Panc1 (cell line): ENCODE measurements around the gene CSF2RB. TPM values are rescaled to one million over a fixed set of nuclear protein-coding genes. Genes with fewer than 3 reads are reported as not detected.

Source experiments
- ATAC-seq: fragments of 200-7000 bp; cut with Tn5 transposase; 2 replicates; pipeline ENCODE4 v1.9.1; 2020; ENCODE audit warnings: mild to moderate bottlenecking, moderate library complexity
- BruUV-seq: library from RNA; stranded (reverse); fragments of 400-500 nt; replicated peaks from 2 replicates; lab custom pipeline; 2021; lab: Mats Ljungman, UMichigan
- CTCF ChIA-PET: fragments of 300-600 bp; sonication (Branson Sonifier 250); formaldehyde crosslinking; loops from one replicate; lab custom pipeline; 2022; ENCODE audit warnings: antibody characterized with exemption; lab: Charles Lee
- POLR2A ChIA-PET: fragments of 300-600 bp; sonication (Branson Sonifier 250); formaldehyde crosslinking; loops from one replicate; lab custom pipeline; 2022; ENCODE audit warnings: antibody characterized with exemption; lab: Charles Lee
- DNase-seq: peaks from one replicate; pipeline ENCODE4 v3.0.0-alpha.2; 2010; ENCODE audit warnings: low read depth, low spot score
- H3K27ac ChIP-seq: 2 replicates; pipeline ENCODE4 v1.5.1; 2011; ENCODE audit warnings: mild to moderate bottlenecking, low read length, inconsistent platforms
- H3K27me3 ChIP-seq: fragments of 200-500 bp; sonication (Bioruptor generic); 2 replicates; pipeline ENCODE4 v1.6.0; 2014; ENCODE audit warnings: low read length, inconsistent platforms; ENCODE audit not compliant: control insufficient read depth, insufficient read depth
- H3K36me3 ChIP-seq: fragments of 200-500 bp; sonication (Bioruptor generic); 2 replicates; pipeline ENCODE4 v1.5.1; 2014; ENCODE audit warnings: inconsistent platforms, mild to moderate bottlenecking, low read length, moderate library complexity; ENCODE audit not compliant: control insufficient read depth, insufficient read depth
- H3K4me1 ChIP-seq: 2 replicates; pipeline ENCODE4 v1.5.1; 2011; ENCODE audit warnings: inconsistent platforms, mild to moderate bottlenecking, low read length, moderate library complexity; ENCODE audit not compliant: control insufficient read depth, insufficient read depth
- H3K4me3 ChIP-seq, 2 experiments: 2 replicates each; pipeline ENCODE4 v1.5.1; 2011 to 2012; ENCODE audit warnings: low read depth in 2 of 2, low read length in 2 of 2, mild to moderate bottlenecking in 2 of 2, inconsistent platforms in 1 of 2, moderate library complexity in 1 of 2
- H3K9me3 ChIP-seq: fragments of 200-500 bp; sonication (Bioruptor generic); 2 replicates; pipeline ENCODE4 v1.5.1; 2014; ENCODE audit warnings: low read depth, mild to moderate bottlenecking, inconsistent platforms, low read length, moderate library complexity; ENCODE audit not compliant: control insufficient read depth, insufficient read depth
- POLR2AphosphoS5 ChIP-seq: IDR thresholded peaks from 2 replicates; pipeline ENCODE4 v1.6.1; 2012; ENCODE audit warnings: mild to moderate bottlenecking, low read depth, low read length, moderate library complexity
- REST ChIP-seq, 2 experiments: IDR thresholded peaks; 2 replicates each; pipeline ENCODE4 v1.6.1; 2011 to 2012; ENCODE audit warnings: low read depth in 2 of 2, control low read depth in 1 of 2, low read length in 1 of 2, mild to moderate bottlenecking in 1 of 2, moderate library complexity in 1 of 2; ENCODE audit not compliant: insufficient read depth in 1 of 2
- SIN3A ChIP-seq: IDR thresholded peaks from 2 replicates; pipeline ENCODE4 v1.6.1; 2012; ENCODE audit warnings: low read depth, mild to moderate bottlenecking, low read length, moderate library complexity, borderline replicate concordance; ENCODE audit not compliant: insufficient read depth
- TCF7L2 ChIP-seq: IDR thresholded peaks from 2 replicates; pipeline ENCODE4 v1.6.1; 2011; ENCODE audit warnings: mild to moderate bottlenecking, low read depth, low read length, inconsistent platforms
- in situ Hi-C: cut with HindIII; loops from 2 replicates; pipeline ENCODE4 v1.10.0; 2016; ENCODE audit warnings: low sequenced_read_pairs, low pct_unique_long_range_greater_than_20kb
- intact Hi-C: fragments of 100-400 bp; cut with micrococcal nuclease; formaldehyde crosslinking; loops from one replicate; pipeline ENCODE4 v1.10.0; 2022; ENCODE audit not compliant: unreplicated experiment
- total RNA-seq: library from RNA; stranded (reverse); gene quantifications from one replicate; pipeline ENCODE4 v1.2.1, GENCODE V29; 2021; ENCODE audit not compliant: unreplicated experiment
- TF ChIP-seq, protein P1 (sequence below): fragments of 450-650 bp; IDR thresholded peaks from 2 replicates; pipeline ENCODE4 v1.5.1; 2017; ENCODE audit warnings: mild to moderate bottlenecking

CSF2RB gene
- total RNA-seq, 1 experiment from 2014 or later, result not detected

- ChIA-PET POLR2A (interaction anchor here (0.5 kb wide), 1 partner anchor 11 kb away, joined by 5 read pairs; no protein-coding TSS in a partner anchor), CTCF (interaction anchor here (0.6 kb wide), 1 partner anchor 137 kb away, joined by 4 read pairs; no protein-coding TSS in a partner anchor)
- TF ChIP-seq POLR2AphosphoS5 (no peak), TCF7L2 (no peak), REST (IDR thresholded peaks at IDR 0.05; ENCODE audit: insufficient read depth in 1 of 2, low read depth in 2 of 2, low read length in 1 of 2) (no peak), SIN3A (no peak)
- TF ChIP-seq, protein P1, sequence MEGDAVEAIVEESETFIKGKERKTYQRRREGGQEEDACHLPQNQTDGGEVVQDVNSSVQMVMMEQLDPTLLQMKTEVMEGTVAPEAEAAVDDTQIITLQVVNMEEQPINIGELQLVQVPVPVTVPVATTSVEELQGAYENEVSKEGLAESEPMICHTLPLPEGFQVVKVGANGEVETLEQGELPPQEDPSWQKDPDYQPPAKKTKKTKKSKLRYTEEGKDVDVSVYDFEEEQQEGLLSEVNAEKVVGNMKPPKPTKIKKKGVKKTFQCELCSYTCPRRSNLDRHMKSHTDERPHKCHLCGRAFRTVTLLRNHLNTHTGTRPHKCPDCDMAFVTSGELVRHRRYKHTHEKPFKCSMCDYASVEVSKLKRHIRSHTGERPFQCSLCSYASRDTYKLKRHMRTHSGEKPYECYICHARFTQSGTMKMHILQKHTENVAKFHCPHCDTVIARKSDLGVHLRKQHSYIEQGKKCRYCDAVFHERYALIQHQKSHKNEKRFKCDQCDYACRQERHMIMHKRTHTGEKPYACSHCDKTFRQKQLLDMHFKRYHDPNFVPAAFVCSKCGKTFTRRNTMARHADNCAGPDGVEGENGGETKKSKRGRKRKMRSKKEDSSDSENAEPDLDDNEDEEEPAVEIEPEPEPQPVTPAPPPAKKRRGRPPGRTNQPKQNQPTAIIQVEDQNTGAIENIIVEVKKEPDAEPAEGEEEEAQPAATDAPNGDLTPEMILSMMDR, result no peak
- Histone ChIP-seq H3K4me3 (no peak overlapping the region), H3K36me3 (no peaks in the 10 kb centered on the region), H3K27me3 (no peaks in the 10 kb centered on the region; the same call in 1 of the 2 replicates), H3K27ac (no peak overlapping the region), H3K9me3 (no peaks in the 10 kb centered on the region), H3K4me1 (no peaks in the 10 kb centered on the region)
- intact Hi-C loops (no loop called here), in situ Hi-C loops (no loop called here)
- ATAC-seq (no peak), DNase-seq (no peak)
- BruUV-seq, result no TSS peak
Observed at GRCh38 chr22:36891646-36892045, 21.8 kb upstream of the CSF2RB start.

DNA sequence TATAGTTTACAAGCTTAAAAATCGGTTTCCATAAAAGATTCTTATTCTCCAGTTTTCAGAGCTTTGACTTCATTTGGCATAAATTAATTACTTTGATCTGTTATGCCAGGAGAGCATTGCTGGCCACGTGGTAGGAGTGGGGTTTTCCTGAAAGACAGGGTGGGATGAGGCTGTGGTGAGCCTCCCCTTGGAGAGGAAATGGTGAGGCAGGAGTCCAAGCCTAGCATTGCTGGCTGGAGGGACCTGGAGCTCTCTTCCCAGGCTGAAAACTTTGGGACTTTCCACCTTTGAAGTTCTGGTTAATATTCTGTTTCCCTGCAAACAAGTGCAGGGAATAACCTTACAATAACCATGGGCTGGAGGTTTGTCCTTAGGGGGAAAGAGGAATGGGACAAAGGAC lies 21.1 kb upstream of the CSF2RB start:
- intact Hi-C loops, result no loop called here
- POLR2A ChIA-PET, result interaction anchor here (0.5 kb wide), 1 partner anchor 12 kb away, joined by 5 read pairs; no protein-coding TSS in a partner anchor
- DNase-seq, result no peak
- H3K4me3 ChIP-seq, result no peak overlapping the region
- TF ChIP-seq REST (IDR thresholded peaks at IDR 0.05; ENCODE audit: insufficient read depth in 1 of 2, low read depth in 2 of 2, low read length in 1 of 2), result no peak
- no peak for TF ChIP-seq SIN3A
- TF ChIP-seq POLR2AphosphoS5, result no peak
- TF ChIP-seq, protein P1, result no peak
- no peak for TF ChIP-seq TCF7L2
- in situ Hi-C loops, result no loop called here
- no peaks in the 10 kb centered on the region for H3K36me3 ChIP-seq
- CTCF ChIA-PET, result no interaction called here
- no peak for ATAC-seq
- no peaks in the 10 kb centered on the region for H3K4me1 ChIP-seq
- no TSS peak for BruUV-seq
- H3K27me3 ChIP-seq, result no peaks in the 10 kb centered on the region; the same call in 1 of the 2 replicates
- H3K27ac ChIP-seq, result no peak overlapping the region
- no peaks in the 10 kb centered on the region for H3K9me3 ChIP-seq
